ENCODE results near the gene RNH1.
A peak's percentile ranks its signal among the peaks of the same experiment; 100 is the strongest.

RNH1 gene

GRCh38 chr11:506995-507726 is at the start of gene RNH1:
RNH1 (minus strand) TSS chr11:507242; CDS start chr11:502162, 5,080 bp downstream.
- DNase-seq, result peak; percentile 88

- no peak for DNase-seq
Measured at GRCh38 chr11:555780-556661, 49.0 kb upstream of the RNH1 start.

- no peak for DNase-seq
Measured at GRCh38 chr11:555227-555779, 48.3 kb upstream of the RNH1 start.

GRCh38 chr11:554428-555226 is 47.6 kb upstream of the RNH1 start:
- peak; percentile 73 for DNase-seq

- DNase-seq, result no peak
Measured at GRCh38 chr11:553988-554340, 46.9 kb upstream of the RNH1 start.

- DNase-seq, result no peak
Measured at GRCh38 chr11:553083-553987, 46.3 kb upstream of the RNH1 start.

- no peak for DNase-seq
Measured at GRCh38 chr11:551596-551995, 44.6 kb upstream of the RNH1 start.

- no peak for DNase-seq
Measured at GRCh38 chr11:551131-551530, 44.1 kb upstream of the RNH1 start.

- DNase-seq, result no peak
Measured at GRCh38 chr11:550746-551085, 43.7 kb upstream of the RNH1 start.

GRCh38 chr11:550021-550745 is 43.1 kb upstream of the RNH1 start:
- no peak for DNase-seq

- no peak for DNase-seq
Measured at GRCh38 chr11:548700-549603, 41.9 kb upstream of the RNH1 start.

- no peak for DNase-seq
Measured at GRCh38 chr11:545171-545570, 38.1 kb upstream of the RNH1 start.

GRCh38 chr11:544817-545166 is 37.8 kb upstream of the RNH1 start:
- DNase-seq, result no peak

GRCh38 chr11:541433-541885 is 34.4 kb upstream of the RNH1 start:
- DNase-seq, result no peak

GRCh38 chr11:540583-541432 is 33.8 kb upstream of the RNH1 start:
- DNase-seq, result no peak

- no peak for DNase-seq
Measured at GRCh38 chr11:539971-540481, 33.0 kb upstream of the RNH1 start.

- DNase-seq, result no peak
Measured at GRCh38 chr11:538431-539051, 31.5 kb upstream of the RNH1 start.

GRCh38 chr11:537622-538430 is 30.8 kb upstream of the RNH1 start:
- DNase-seq, result no peak

All from NCI-H748 treated with DMSO at 0.1 percent for 48 hours (cell line).